Fibroblast of upper back skin (primary cell): ENCODE data around the gene YWHAG.
"Not testable (repeated sequence)": the region's sequence is repeated elsewhere in the genome, so short reads cannot be mapped to it uniquely, and the experiment has no call there.

Experiments
- DNase-seq: peaks from one replicate; pipeline ENCODE4 v3.0.0-alpha.2; 2013

The YWHAG gene

GRCh38 chr7:76358481-76359110, at the start of gene YWHAG:
TSS of gene YWHAG (minus strand) at chr7:76358991. CDS start at chr7:76358808, 183 bp downstream.
- DNase-seq = peak; percentile 84

DNA sequence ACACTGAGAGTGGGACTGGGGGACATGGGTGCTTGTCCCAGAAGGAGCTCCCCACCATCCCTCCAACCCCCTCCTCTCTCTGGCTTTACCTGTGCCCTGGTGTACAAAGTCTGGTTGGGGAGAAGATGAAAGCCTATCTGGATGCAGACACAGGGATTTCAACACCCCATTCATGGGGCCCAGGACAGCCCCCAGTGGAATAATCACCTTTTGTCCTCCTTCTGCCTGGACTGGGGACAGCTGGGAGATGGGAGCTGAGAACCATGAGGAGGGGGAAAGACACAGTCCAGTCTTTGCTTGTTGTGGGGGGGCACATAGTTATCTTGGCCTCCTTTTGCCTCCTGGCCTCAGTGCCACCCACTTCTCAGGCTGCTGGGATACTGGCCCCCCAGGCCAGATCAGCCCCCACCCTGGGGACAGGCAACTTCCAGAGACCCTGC, 49.4 kb upstream of the YWHAG start:
- DNase-seq = no peak

GRCh38 chr7:76407718-76408117, 48.9 kb upstream of the YWHAG start:
- DNase-seq = no peak

DNA sequence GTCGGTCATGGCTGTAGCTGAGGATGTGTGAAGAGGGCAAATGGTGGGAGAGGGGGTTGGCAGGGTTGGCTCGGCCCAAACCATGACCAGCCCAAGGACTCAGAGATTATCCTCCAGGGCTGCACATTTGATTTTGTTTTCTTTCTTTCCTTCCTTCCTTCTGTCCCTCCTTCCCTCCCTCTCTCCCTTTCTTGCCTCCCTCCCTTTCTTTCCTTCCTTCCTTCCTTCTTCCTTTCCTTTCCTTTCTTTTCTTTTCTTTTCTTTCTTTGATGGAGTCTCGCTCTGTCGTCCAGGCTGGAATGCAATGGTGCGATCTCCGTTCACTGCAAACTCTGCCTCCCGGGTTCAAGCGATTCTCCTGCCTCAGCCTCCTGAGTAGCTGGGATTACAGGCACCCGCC, 46.9 kb upstream of the YWHAG start:
- DNase-seq = no peak

- DNase-seq = no peak
These were observed 45.1 kb upstream of the YWHAG start for GRCh38 chr7:76403780-76404494.

GRCh38 chr7:76403097-76403496, 44.3 kb upstream of the YWHAG start:
- DNase-seq = not testable (repeated sequence)

- no peak for DNase-seq
These were observed 41.5 kb upstream of the YWHAG start for GRCh38 chr7:76400248-76400647.

DNA sequence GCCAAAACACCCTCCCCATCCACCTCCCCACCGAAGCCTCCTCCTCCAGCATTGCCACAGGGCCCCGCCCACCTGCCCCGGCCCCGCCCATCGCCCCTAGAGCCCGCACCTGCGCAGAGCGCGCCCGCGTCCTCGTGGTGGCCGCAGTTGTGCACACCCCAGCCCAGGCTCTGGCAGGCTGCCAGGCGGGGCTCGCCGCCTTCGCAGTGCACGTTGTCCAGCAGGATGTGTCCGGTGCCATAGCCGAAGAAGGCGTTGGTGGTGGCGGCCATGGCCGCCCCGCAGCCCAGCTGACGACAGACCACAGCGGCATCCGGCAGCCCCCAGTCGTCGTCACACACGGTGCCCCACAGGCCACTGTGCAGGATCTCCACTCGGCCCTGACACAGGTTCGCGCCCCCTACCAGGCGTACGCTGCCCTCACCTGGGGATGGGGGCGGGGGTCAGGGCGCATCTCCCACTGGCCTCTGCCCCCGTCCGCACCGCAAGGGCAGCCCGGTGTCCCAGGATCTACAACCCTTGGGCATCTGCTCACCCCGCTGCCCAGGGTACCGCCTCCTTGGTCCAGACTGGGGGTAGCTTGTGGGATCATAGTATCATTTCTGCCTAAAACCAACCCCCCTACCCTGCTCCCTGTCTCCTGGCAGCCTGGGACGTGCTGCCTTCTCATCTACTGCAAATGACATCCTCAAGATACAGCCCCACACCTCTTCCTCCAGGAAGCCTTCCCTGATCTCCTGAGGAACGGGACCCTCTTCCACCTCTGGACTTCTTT, 38.8 kb upstream of the YWHAG start:
- peak; percentile 57 for DNase-seq

DNA sequence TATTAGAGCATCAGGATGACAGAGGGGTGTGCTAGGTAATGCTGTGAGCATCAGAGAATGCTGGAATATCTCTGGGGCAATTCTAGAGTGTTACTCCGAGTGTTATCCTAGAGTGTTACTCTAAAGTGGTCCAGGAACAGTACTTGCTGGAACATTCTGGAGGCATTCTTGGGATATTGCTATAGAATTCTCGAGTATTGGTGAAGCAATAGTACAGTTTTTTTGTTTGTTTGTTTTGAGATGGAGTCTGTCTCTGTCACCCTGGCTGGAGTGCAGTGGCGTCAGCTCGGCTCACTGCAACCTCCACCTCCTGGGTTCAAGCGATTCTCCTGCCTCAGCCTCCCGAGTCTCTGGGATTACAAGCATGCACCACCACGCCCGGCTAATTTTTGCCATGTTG, 38.1 kb upstream of the YWHAG start:
- DNase-seq = no peak

GRCh38 chr7:76395965-76396726, 37.4 kb upstream of the YWHAG start:
- no peak for DNase-seq

DNA sequence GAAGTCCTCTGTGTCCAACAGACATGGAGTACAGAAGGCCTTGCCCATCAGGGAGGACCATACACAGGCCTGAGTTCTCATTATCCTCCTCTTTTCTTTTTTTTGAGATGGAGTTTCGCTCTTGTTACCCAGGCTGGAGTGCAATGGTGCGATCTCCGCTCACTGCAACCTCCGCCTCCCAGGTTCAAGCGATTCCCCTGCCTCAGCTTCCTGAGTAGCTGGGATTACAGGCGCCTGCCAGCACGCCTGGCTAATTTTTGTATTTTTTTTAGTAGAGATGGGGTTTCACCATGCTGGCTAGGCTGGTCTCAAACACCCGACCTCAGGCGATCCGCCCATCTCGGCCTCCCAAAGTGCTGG, 36.8 kb upstream of the YWHAG start:
- DNase-seq = not testable (repeated sequence)

DNA sequence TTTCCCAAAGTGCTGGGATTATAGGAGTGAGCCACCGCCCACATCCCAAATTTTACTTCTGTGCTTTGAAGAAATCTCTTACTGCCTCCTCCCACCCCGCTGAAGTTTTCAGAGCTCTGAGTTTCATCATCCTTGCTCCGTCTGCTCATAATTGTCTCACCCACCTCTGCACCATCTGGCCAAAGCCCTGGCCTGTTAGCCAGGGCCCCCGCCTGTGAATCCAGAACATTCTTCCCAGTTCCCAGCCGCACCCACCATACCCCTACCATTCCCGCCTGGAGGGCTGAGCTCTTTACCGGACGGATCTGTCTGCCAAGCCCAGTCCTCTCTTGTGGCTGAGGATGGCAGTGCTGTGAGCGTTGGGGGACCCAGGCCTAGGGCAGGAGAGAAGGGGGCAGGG, 36.2 kb upstream of the YWHAG start:
- no peak for DNase-seq

- DNase-seq = peak; percentile 86
These were observed 34.6 kb upstream of the YWHAG start for GRCh38 chr7:76393116-76394031.

DNA sequence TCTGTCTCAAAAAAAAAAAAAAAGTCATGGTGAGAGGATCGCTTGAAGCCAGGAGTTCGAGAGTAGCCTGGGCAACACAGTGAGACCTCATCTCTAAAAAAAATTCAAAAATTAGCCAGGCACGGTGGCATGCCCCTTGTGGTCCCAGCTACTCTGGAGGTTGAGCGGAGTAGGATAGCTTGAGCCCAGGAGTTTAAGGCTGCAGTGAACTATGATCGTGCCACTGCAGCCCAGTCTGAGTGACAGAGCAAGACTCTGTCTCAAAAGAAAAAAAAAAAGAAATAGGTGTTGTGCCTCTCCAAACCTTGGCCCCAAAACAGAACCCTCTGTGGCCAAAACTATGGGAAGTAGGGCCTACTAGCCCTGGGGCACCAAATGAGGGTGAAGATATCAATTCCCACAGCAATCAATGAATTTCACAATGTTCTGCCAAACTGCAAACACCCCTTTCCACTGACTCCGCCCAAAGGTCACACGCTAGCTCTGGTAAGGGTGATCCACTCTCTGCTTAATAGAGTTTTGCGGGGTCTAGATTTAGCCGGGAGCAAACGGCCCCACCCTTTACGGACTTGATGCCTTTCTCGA, 33.8 kb upstream of the YWHAG start:
- DNase-seq = no peak

- DNase-seq = no peak
These were observed 31.3 kb upstream of the YWHAG start for GRCh38 chr7:76390092-76390491.

- not testable (repeated sequence) for DNase-seq
These were observed 29.0 kb upstream of the YWHAG start for GRCh38 chr7:76387789-76388188.

- peak; percentile 33 for DNase-seq
These were observed 28.0 kb upstream of the YWHAG start for GRCh38 chr7:76386691-76387260.

- peak; percentile 34 for DNase-seq
These were observed 24.5 kb upstream of the YWHAG start for GRCh38 chr7:76383089-76383944.

GRCh38 chr7:76381814-76382213, 23.0 kb upstream of the YWHAG start:
- no peak for DNase-seq

GRCh38 chr7:76380623-76380966, 21.8 kb upstream of the YWHAG start:
- peak; percentile 25 for DNase-seq
